Left forelimb (tissue), 1 donor: ENCODE results near the gene PHACTR3.

Source experiments
- DNase-seq: peaks from one replicate; pipeline ENCODE4 v3.0.0-alpha.2; 2018; ENCODE audit warnings: low spot score

Gene PHACTR3

DNA sequence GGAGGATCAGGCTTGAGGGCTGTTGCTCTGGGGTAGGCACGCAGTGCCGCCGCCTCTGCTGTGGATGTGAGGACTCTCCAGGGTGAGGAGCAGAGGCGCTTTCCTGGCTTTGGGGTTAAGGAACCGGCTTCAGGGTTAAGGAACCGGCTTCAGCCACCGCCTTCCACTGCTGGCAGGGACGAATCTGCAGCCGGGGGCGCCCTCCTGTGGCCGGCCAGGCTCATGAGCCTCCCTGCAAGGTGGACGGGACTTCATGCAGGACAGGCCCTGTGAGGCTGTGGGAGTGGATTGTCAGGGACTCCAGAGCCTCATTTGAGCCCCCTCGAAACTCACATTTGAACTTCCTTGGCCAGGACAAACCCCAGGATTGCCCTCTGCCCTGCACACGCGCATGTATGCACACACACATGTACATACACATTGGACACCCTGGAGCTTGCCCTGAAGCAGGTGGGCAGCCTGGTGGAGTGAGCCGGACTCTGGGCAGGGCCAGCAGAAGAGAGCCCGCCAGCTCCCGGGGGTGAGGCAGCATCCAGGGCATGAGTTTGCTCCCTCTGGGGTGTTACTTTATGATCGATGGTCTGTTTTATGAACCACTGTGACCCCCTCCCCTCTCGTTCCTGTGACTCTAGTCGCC is 146.9 kb downstream of the PHACTR3 start:
- peak; percentile 86 for DNase-seq

DNA sequence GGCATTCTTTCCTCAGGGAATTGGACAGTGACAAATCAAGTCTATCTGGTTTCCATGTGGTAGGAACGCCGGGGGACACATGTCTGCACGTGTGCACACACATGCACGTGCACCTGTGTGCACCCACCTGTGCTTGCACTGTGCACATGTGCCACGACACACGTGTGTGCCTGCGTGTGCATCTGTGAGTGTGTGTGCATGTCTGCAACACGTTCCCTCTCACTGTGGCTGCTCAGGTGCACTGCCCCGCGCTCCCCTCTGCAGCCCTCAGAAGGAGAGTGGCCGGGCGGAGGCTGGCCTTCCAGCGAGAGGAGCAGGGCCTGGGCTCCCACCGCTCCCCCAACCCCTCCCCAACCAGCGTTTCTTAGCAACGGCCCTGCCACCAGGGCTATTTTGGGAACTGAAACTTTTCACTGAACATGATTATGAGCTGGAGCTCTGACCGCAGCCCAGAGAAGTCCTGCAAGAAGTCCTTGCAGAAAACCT is 147.8 kb downstream of the PHACTR3 start:
- no peak for DNase-seq

DNA sequence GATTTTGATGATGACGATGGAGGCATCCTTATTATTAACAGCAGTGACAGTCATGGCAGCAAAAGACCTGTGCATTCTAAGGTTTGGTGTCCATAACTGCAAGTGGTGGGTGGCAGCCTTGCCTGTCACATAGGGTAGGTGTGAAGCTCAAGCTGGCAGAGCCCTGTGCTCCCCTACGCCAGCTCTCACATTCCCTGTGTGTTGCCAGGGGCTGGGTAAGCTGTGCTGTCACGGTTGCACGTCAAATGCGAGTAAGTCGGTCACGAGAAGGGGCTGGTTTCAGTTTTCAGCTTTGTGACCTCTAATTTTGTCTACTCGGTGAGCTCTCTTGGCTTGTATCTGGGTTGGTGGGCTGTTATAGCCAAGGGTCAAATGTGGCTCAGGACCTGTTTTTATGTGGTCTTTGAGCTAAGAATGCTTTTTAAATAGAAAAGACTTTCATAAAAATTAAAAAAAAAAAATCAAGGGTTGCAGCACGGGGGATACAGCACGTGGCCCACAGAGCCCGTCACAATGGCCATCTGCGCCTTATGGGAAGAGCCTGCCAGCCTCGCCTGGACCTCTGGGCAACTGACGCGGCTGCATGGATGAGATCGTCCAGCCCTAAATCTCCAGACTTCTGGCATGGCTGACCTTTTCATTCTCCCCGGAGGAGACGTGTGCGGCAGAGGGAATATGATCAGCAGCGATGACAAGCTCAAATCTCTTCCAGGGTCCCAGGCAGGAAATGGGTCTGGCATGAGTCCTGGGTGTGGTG is 148.5 kb downstream of the PHACTR3 start:
- DNase-seq = no peak

DNA sequence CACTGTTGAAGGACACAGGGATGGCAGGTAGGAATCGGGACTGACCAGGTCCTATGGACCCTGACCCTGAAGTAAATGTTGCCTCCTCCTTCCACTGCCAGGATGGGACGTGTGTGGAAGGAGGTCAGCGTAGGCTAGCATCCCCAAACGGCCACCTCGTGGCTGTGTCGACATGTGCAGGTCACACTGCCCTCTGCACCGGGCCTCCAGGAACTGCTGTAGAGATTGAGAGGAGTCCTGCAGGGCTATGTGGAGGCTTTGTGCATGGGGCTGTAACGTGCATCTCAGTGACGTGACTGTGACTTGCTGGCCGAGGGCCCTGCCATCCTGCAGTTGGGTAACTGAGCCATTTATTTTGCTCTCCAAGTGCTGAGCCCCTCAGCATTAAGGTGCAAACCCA is 149.5 kb downstream of the PHACTR3 start:
- DNase-seq = no peak

DNA sequence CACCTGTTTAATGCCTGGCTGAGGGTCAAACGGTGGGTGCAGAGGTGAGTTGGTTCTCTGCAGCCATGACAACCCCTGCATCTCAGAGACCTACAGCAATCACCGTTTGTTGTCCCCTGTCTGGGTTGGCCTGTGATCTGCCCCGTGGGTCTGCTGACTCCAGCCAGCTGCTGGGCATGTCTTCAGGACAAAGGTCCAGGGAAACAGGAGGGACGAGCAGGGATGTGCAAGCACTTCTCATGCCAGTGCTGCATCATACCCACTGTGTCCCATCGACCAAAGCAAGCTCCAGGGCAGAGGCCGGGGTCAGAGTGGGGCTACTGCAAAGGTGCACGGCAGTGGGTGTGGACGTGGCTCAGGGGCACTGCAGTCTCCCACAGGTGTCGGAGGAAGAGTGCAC is 150.2 kb downstream of the PHACTR3 start:
- no peak for DNase-seq

DNA sequence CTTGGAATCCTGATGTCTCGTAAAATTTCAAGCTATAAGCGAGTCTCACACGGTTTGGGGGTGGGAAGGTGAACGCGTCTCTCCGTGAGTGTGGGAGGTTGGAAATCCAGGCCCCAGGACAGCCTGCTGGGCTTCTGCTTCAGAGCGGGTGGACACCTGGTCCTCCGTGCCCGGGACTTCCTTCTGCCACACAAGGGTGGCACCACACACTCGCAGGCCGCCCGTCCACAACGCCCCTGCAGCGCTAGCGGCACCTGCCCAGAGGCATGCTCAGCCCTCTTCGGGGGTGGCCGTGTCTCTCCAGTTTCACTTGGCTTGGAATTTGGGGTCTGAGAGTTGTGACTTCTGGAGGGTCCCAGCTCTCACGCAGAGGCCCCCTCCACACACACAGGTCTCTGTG is 151.9 kb downstream of the PHACTR3 start:
- DNase-seq = no peak

DNA sequence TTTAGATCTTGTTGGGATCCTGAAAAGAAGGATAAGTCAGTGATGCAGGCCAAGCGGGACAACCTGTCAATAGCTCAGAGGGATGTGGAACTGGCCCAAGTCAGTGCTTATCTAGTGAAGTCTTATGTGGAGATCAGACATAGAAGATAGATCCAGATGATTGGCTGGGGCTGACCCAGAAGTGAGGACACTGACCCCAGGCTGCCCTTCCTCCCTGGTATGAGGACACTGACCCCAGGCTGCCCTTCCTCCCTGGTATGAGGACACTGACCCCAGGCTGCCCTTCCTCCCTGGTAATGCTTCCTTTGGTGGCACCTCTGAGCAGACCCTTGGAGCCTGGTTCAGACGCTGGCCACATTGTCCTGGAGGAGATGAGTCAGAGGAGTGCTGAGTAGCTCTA is 159.7 kb downstream of the PHACTR3 start:
- no peak for DNase-seq

DNA sequence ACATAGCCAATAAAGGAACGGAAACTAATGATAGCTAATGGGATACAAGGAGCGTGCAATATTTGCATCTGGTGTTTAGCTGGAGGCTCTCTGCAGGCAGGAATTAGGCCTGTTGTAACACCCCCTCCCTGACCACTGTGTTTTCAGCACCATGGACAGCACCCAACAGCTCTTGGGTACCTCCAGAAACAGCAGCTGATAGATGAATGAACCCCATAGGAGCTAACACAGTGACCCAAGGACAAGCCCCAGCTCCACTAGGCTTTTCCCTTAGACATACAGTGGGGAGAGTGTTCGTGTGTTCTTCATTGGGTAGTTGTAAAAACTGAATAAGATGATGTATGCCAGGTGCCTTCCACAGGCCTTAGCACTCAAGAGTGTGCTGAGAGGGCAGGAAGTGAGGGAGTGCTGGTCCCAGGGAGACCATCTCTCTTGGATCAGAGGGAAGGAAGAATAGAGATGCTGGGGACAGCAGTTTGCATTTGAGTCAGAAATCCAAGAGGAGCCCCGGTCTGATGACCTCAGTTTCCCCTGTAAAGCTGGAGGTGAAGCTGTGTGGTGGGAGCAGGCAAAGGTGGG is 161.3 kb downstream of the PHACTR3 start:
- no peak for DNase-seq

DNA sequence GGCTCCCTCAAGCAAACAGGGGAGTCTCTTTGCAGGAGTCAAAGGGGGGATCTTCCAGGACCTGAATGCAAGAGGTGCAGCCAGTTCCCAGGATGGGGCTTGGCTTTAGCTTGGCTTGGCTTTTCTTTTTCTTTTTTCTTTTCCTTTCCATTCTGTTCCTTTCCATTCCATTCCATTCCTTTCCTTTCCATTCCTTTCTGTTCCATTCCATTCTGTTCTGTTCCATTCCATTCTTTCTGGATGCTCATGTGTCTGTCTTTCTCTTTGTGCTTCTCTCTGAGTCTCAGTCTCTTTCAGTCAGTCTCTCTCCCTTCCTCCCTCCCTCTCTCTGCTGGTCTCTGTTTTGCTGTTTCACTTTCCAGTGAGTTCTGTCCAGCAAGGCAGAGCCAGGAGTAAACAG is 163.3 kb downstream of the PHACTR3 start:
- DNase-seq = no peak

DNA sequence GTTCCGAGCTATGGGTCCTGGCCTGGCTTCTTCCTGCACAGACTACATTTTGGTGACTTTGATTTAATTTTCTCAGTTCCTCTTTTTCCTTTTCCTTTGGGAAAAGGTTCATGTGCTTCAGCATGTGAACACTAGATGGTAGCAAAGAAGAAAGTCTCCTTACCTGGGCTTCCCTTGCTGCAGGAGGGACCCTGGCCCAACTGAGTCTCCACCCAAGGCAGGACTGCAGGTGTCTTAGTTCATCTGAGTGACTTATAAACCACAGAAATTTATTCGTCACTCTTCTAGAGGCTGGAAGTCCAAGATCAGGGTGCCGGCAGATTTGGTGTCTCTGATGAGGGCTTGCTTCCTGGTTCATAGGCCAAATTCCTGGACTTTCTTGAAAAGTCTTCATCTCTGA is 165.9 kb downstream of the PHACTR3 start:
- DNase-seq = no peak

DNA sequence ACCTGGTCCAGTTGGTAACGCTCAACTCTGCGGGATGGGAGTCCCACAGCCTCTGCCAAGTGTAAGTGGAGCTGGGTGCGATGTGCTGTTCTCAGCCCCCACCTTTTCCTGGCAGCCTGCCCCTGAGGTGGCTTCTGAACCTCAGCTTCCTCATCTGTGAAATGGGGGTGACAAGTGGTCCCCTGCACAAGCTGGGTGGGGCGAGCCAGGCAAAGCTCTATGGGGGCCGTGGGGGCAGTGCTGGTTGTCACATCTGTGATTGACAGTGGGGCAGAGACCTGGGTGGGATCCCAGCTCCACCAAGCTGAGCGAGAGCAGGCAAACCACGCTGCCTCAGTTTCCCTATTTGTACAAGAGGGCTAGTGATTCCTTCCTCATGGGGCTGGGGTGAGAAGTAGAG is 166.5 kb downstream of the PHACTR3 start:
- DNase-seq = no peak

DNA sequence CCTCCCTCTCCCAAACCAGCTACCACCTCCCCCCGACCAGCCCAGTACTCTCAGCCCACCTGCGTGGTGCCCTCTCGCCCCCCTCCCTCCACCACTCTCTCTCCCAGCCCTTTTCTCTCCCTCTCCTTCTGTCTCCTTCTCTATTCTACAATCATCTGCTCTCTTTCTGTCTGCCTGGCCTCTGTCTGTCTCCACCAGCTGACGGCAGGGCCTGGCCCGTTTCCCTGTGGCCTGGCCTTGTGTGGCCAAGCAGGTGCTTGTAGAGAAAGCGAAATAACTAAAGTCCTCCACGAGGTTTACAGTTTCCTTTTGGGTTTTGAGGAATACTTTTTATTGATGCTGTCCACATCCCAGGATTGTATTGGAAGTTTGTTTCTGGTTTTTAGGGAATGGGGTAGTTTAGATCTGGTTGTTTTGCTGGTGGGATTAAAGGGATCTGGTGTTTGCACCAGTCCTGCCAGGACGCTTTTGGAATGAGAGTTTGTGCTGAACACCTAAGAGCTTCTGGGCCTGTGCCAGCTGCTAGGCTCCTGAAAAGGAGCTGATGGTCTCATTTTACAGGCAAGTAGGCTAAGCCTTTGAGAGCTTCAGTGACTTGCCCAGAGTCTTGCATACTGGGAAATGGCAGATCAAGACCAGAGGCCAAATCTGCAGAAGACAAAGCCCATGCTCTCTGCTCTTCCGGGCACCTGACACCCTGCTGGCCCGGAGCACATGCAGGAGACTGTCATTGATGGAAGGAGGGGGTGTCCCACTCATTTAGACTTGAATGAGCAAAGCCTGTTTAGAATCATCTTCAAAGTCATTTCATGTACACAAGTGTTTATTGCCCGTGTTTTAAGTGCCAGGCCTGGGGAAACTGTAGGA is 167.4 kb downstream of the PHACTR3 start:
- no peak for DNase-seq

DNA sequence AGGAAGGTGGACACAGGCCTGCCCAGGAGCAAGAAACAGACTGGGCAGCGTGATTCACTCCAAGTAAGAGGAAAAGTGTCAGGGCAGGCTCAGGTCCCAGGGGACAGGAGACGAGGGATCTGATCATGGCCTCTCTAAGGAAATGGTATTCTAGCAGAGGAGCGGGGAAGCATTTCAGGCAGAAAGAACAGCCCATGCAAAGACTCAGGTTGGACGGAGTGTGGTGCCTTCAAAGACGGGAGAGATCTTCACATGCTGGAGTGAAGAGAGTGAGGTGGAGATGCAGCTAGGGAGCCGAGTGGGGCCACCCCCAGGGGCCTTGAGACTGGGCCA is 168.0 kb downstream of the PHACTR3 start:
- DNase-seq = peak; percentile 41

DNA sequence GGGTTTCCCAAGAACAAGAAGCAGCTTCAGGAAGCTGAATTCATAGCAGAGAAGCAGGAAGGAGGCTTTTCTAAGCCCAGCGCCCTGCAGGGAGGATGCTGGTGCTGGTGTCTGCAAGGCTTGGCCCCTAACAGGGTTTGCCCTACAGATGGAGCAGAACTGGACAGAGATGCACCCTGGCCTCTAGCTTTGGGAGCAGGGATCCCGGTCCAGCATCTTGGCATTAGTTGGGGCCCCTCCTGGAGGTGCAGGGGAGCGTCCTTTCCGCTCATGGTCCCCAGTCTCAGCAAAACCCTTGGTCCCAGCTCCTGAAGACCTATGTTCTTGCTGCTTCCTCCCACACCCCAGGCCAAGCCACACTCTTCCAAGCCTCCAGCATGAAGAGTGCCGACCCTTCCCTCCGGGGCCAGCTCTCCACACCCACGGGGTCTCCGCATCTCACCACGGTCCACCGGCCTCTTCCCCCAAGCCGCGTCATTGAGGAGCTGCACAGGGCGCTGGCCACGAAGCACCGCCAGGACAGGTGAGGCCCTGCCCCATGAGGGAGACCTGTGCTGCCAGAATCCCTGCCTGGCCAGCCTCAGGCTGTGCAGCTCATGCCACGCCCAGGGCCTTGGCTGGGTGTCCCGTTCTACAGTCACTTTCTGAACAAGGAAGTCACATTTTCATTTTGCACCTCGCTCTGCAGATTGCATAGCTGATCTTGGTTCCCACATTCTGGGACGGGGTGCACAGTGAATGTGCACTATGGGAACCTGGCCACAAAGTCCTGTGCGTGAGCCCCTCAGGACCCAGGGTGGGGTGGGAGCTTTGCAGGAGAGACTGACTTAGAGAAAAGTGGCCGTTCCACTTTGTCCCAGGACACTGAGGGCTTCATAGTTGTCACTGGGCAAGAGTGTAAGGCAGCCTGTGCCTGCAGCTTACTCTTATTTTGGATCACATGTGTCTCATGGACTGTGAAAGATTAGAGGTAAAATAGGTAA is 168.9 kb downstream of the PHACTR3 start:
- DNase-seq = peak; percentile 61

DNA sequence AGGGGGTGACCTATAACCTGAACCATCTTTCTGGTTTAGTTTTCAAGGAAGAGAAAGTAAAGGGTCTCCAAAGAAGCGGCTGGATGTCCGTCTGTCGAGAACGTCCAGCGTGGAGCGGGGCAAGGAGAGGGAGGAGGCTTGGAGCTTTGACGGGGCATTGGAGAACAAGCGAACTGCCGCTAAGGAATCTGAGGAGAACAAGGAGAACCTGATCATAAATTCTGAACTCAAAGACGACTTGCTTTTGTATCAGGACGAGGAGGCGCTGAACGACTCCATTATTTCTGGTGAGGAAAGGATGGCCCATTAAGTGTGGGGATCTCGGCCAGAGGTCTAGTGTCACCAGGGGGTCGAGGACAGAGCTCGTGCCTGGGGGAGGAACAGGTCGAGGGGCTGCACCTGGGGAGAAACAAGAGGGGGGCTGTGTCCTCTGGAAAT is 169.9 kb downstream of the PHACTR3 start:
- peak; percentile 22 for DNase-seq

DNA sequence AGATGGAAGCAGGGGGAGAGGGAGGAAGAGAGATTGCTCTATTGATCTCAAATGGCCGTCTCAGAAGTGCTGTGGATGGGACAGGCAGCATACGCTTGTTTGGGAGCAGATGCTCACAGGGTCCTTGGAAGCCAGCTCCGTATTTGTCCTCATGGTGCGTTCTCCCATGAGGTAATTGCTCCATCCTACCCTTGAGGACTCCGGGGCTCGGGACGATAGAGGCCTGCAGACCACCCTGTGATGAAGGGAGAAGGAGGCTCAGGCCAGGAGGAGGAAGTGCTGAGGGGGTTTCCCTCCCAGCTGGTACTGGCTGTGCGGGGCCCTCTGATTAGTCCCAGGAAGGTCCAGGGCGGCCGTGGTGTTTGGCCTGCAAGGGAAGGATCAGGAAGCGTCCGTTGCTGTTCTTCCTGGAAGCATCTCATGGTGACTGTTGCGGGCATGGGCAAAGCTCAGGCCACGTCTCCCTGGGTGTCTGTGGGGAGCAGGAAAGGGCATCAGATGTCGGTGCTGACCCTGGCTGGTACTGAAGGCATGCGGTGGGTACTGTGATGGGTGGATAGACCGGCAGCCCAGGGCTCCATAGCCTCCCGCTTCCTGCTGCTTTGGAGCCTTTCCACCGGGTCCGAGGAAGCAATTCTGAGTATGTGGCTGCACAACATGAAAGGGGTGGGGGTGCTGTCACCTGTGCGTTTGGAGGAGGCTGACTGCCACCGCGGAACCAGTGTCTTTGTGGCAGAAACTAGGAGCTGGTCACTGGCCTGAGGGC is 170.8 kb downstream of the PHACTR3 start:
- peak; percentile 53 for DNase-seq

DNA sequence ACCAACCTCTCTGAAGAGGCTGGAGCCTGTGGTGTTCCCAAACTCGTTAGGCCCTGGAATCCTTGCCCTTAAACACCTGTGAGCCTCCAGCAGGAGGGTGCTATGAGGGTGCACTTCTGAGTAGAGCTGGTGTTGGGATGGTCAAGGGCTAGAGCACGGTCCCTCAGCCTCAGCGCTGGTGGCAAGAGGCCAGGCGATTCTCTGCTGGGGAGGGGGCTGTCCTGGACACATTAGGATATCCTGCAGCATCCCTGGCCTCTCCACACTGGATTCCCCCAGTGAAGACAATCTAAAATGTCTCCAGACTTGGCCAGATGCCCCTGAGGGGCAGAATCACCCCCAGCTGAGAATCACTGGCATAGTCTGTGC is 171.3 kb downstream of the PHACTR3 start:
- peak; percentile 33 for DNase-seq

DNA sequence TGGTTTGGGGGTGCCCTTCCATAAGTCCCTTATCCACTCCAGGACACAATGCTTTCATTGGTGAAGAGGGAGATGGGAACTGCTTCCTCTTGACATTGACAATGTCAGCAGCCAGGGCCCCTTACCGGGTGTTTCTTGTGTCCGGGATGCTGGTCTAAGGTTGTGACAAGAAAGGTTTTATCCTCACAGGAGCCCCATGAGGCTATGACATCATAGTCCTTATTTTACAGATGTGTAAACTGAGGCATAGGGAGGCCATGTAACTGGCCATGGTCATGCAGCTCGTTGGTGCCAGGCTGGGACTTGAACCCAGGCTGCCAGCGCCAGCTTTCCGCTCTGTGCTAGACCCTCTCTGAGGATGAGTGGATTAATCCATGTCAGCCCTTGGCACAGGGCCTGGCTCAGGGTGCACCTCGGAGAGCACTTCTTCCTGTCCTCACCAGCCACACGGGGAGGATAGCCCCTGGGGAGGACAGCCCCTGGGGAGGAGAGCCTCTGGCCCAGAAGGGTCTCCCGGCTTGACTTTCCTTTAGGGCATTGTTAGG is 171.8 kb downstream of the PHACTR3 start:
- peak; percentile 28 for DNase-seq

DNA sequence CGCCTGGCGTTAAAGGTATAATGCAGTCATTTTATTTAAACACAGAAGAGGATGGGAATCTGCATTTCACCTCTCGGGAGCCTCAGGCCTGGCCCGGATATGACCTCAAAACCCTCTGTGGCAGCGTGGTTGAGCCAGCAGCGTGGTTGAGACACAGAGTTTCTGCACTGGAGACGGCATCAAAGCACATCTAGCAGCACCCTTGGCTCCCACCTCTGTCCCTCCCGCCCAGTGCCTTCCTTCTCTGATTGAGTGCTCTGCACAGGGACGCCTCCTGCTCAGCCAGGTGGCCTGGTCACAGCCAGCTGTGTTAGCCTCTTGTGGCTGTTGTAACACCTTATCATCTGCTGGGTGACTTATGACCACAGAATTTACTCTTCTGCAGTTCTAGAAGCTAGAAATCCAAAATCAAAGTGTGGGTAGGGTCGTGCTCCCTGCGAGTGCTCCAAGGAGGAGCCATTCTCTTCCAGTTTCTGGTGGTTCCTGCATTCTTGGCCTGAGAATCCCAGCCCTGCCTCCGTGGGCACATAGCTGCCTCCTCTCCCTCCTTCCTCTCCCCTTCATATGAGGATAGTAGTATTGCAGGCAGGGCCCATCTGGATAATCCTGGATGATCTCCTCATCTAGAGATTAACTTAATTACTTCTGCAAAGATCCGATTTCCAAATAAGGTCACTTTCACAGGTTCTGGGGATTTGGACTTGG is 172.4 kb downstream of the PHACTR3 start:
- peak; percentile 42 for DNase-seq

DNA sequence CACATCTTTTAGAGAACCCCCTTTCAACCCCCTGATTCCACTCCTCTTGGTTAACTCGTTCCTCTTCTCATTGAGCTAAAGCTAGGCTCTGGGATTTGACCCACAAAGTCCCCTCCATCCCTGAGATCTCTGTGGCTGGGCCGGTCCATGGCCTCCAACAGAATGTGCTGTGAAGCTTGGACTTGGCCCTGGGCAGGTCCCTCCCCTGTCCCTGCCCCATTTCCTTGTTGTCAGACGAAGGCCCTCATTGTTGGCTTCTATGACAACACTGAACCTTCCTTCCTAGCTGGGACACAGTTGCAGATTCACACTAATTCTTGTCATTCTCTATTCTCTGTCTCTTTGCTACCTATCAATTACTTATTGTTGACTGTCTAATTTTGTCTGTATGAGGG is 173.0 kb downstream of the PHACTR3 start:
- DNase-seq = peak; percentile 52
